ENCODE data around the gene SKIDA1.

The SKIDA1 gene

GRCh38 chr10:21479570-21480315, 45.7 kb downstream of the SKIDA1 start:
- DNase-seq, result no peak

- DNase-seq, result no peak
Measured at GRCh38 chr10:21475393-21475792, 50.1 kb downstream of the SKIDA1 start.

- no peak for DNase-seq
Measured at GRCh38 chr10:21473541-21473940, 51.9 kb downstream of the SKIDA1 start.

GRCh38 chr10:21473135-21473534, 52.3 kb downstream of the SKIDA1 start:
- DNase-seq, result no peak

- DNase-seq, result no peak
Measured at GRCh38 chr10:21468086-21468485, 57.4 kb downstream of the SKIDA1 start.

GRCh38 chr10:21467633-21468032, 57.8 kb downstream of the SKIDA1 start:
- no peak for DNase-seq

- no peak for DNase-seq
Measured at GRCh38 chr10:21464134-21464533, 61.3 kb downstream of the SKIDA1 start.
